HPDE6-E6E7 (cell line): ENCODE measurements around the gene ARFGEF3.

Experiments
- DNase-seq: peaks from one replicate; pipeline ENCODE4 v3.0.0; 2011; ENCODE audit warnings: missing footprints; ENCODE audit errors: extremely low spot score

The ARFGEF3 gene

GRCh38 chr6:138307352-138307751 is 145.6 kb downstream of the ARFGEF3 start:
- DNase-seq, result peak; percentile 34

GRCh38 chr6:138307816-138308730 is 146.3 kb downstream of the ARFGEF3 start:
- DNase-seq, result no peak

- no peak for DNase-seq
Observed at GRCh38 chr6:138308731-138309110, 147.0 kb downstream of the ARFGEF3 start.

- no peak for DNase-seq
Observed at GRCh38 chr6:138309695-138310094, 148.0 kb downstream of the ARFGEF3 start.

GRCh38 chr6:138310294-138310693 is 148.6 kb downstream of the ARFGEF3 start:
- DNase-seq, result no peak

GRCh38 chr6:138310821-138311220 is 149.1 kb downstream of the ARFGEF3 start:
- DNase-seq, result no peak

GRCh38 chr6:138311268-138311667 is 149.5 kb downstream of the ARFGEF3 start:
- DNase-seq, result no peak

GRCh38 chr6:138318741-138319375 is 157.1 kb downstream of the ARFGEF3 start:
- DNase-seq, result no peak

GRCh38 chr6:138321934-138322333 is 160.2 kb downstream of the ARFGEF3 start:
- no peak for DNase-seq

GRCh38 chr6:138323821-138324220 is 162.1 kb downstream of the ARFGEF3 start:
- DNase-seq, result no peak

- DNase-seq, result no peak
Observed at GRCh38 chr6:138328210-138328609, 166.5 kb downstream of the ARFGEF3 start.

GRCh38 chr6:138330763-138331162 is 169.0 kb downstream of the ARFGEF3 start:
- DNase-seq, result no peak

GRCh38 chr6:138331444-138331843 is 169.7 kb downstream of the ARFGEF3 start:
- no peak for DNase-seq

GRCh38 chr6:138331984-138332383 is 170.2 kb downstream of the ARFGEF3 start:
- DNase-seq, result no peak

GRCh38 chr6:138334000-138334399 is 172.3 kb downstream of the ARFGEF3 start:
- no peak for DNase-seq

GRCh38 chr6:138334963-138335362 is 173.2 kb downstream of the ARFGEF3 start:
- DNase-seq, result no peak

GRCh38 chr6:138336221-138336620 is 174.5 kb downstream of the ARFGEF3 start:
- DNase-seq, result no peak

GRCh38 chr6:138337076-138337475 is 175.3 kb downstream of the ARFGEF3 start:
- no peak for DNase-seq

- DNase-seq, result no peak
Observed at GRCh38 chr6:138339024-138339423, 177.3 kb downstream of the ARFGEF3 start.

GRCh38 chr6:138341176-138341575 is 179.4 kb downstream of the ARFGEF3 start:
- no peak for DNase-seq

GRCh38 chr6:138343112-138343511 is 181.4 kb downstream of the ARFGEF3 start:
- no peak for DNase-seq

- no peak for DNase-seq
Observed at GRCh38 chr6:138345565-138346285, 184.0 kb downstream of the ARFGEF3 start.
